GM12878 (cell line): ENCODE results near the gene CAB39L. TPM values are rescaled to one million over a fixed set of nuclear protein-coding genes. Genes with fewer than 3 reads are reported as not detected.

Experiments
- ATAC-seq: fragments of 200-7000 bp; cut with Tn5 transposase; 3 replicates; pipeline ENCODE4 v1.9.1; 2020; ENCODE audit warnings: mild to moderate bottlenecking, moderate library complexity
- BruUV-seq: library from RNA; stranded (reverse); fragments of 400-500 nt; replicated peaks from 2 replicates; lab custom pipeline; 2021; lab: Mats Ljungman, UMichigan
- CTCF ChIA-PET: fragments of 300-600 bp; sonication (Branson Sonifier 250); formaldehyde crosslinking; extraction: SDS; loops from one replicate; lab custom pipeline; 2021; ENCODE audit warnings: inconsistent platforms; lab: Yijun Ruan, JAX
- POLR2A ChIA-PET: fragments of 350-600 bp; formaldehyde crosslinking; extraction: SDS; loops from one replicate; lab custom pipeline; 2021; ENCODE audit warnings: inconsistent platforms; lab: Charles Lee
- RAD21 ChIA-PET: fragments of 300-600 bp; sonication (Branson Sonifier 250); formaldehyde crosslinking; loops from one replicate; lab custom pipeline; 2023; ENCODE audit warnings: antibody characterized with exemption; ENCODE audit not compliant: unreplicated experiment; lab: Charles Lee
- SMC1A ChIA-PET: fragments of 300-600 bp; sonication (Branson Sonifier 250); formaldehyde crosslinking; loops from one replicate; lab custom pipeline; 2023; ENCODE audit not compliant: unreplicated experiment, uncharacterized antibody; lab: Charles Lee
- DNase-seq: peaks from one replicate; pipeline ENCODE4 v3.0.0-alpha.2; 2011; ENCODE audit warnings: low read depth, low spot score
- FAIRE-seq: peaks from 3 replicates; lab custom pipeline; 2011; peaks lifted over from hg19 to GRCh38; lab: Jason Lieb, UNC
- H2AFZ ChIP-seq: 2 replicates; pipeline ENCODE4 v1.6.0; 2011; ENCODE audit warnings: low read depth, low read length, control low read depth; ENCODE audit not compliant: control insufficient read depth
- H3K27ac ChIP-seq: 2 replicates; pipeline ENCODE4 v1.5.1; 2011; ENCODE audit warnings: control low read depth; ENCODE audit not compliant: control insufficient read depth, insufficient read depth
- H3K27me3 ChIP-seq, 2 experiments: replicated peaks in 1 of 2; 2 replicates each; pipeline versions ENCODE4 v1.6.0 to v1.6.1; 2011; ENCODE audit warnings: low read length in 1 of 2; ENCODE audit not compliant: control insufficient read depth in 2 of 2, insufficient read depth in 2 of 2
- H3K36me3 ChIP-seq, 2 experiments: 2 replicates each; pipeline ENCODE4 v1.5.1; 2011; ENCODE audit warnings: low read length in 1 of 2; ENCODE audit not compliant: control insufficient read depth in 2 of 2, insufficient read depth in 2 of 2
- H3K4me1 ChIP-seq: 2 replicates; pipeline ENCODE4 v1.6.1; 2011; ENCODE audit warnings: mild to moderate bottlenecking, low read length, moderate library complexity, mixed read lengths; ENCODE audit not compliant: control insufficient read depth, insufficient read depth
- H3K4me2 ChIP-seq: 2 replicates; pipeline ENCODE4 v1.6.0; 2011; ENCODE audit warnings: control low read depth; ENCODE audit not compliant: control insufficient read depth, insufficient read depth
- H3K4me3 ChIP-seq: fragments of 200-600 bp; sonication (generic); 2 replicates; pipeline ENCODE4 v1.5.1; 2016
- H3K79me2 ChIP-seq: 2 replicates; pipeline ENCODE4 v1.6.0; 2011; ENCODE audit warnings: low read length; ENCODE audit not compliant: control insufficient read depth, insufficient read depth
- H3K9ac ChIP-seq: 2 replicates; pipeline ENCODE4 v1.8.0; 2011; ENCODE audit warnings: low read length, control low read depth, mixed read lengths; ENCODE audit not compliant: control insufficient read depth, insufficient read depth
- H3K9me3 ChIP-seq: replicated peaks from 3 replicates; pipeline ENCODE4 v1.5.1; 2011; ENCODE audit warnings: mild to moderate bottlenecking, low read length; ENCODE audit not compliant: control insufficient read depth, insufficient read depth
- H4K20me1 ChIP-seq: 2 replicates; pipeline ENCODE4 v1.6.0; 2011; ENCODE audit not compliant: control insufficient read depth, insufficient read depth
- BCL11A ChIP-seq: IDR thresholded peaks from 2 replicates; pipeline ENCODE4 v1.6.1; 2011; ENCODE audit warnings: low read depth, low read length
- BRCA1 ChIP-seq: IDR thresholded peaks from 2 replicates; pipeline ENCODE4 v1.6.1; 2011; ENCODE audit warnings: low read depth, low read length, improper control_type of control experiment
- EED ChIP-seq: sonication (generic); IDR thresholded peaks from 2 replicates; pipeline ENCODE4 v1.6.1; 2016; ENCODE audit warnings: antibody characterized with exemption, low read depth
- ETV6 ChIP-seq, 2 experiments: fragments of 450-650 bp in 1 of 2; IDR thresholded peaks in 1 of 2; conservative IDR thresholded peaks in 1 of 2; 2 replicates each; pipeline ENCODE4 v1.6.1; 2014; ENCODE audit warnings: antibody characterized with exemption in 1 of 2, borderline replicate concordance in 1 of 2, low read depth in 1 of 2, mild to moderate bottlenecking in 1 of 2, moderate library complexity in 1 of 2
- FOS ChIP-seq: IDR thresholded peaks from 3 replicates; pipeline ENCODE4 v1.6.1; 2011; ENCODE audit warnings: borderline replicate concordance; ENCODE audit not compliant: insufficient read length; ENCODE audit errors: extremely low read depth
- HCFC1 ChIP-seq: fragments of 150-350 bp; IDR thresholded peaks from 2 replicates; pipeline ENCODE4 v1.6.1; 2014; ENCODE audit warnings: low read length
- HDAC2 ChIP-seq: fragments of 200-600 bp; sonication (generic); IDR thresholded peaks from 2 replicates; pipeline ENCODE4 v1.6.1; 2017
- MEF2B ChIP-seq: fragments of 450-650 bp; IDR thresholded peaks from 2 replicates; pipeline ENCODE4 v1.6.1; 2018; ENCODE audit warnings: mild to moderate bottlenecking, moderate library complexity; ENCODE audit not compliant: partially characterized antibody, poor library complexity, severe bottlenecking
- MYB ChIP-seq: fragments of 150-350 bp; IDR thresholded peaks from 2 replicates; pipeline ENCODE4 v1.6.1; 2014; ENCODE audit warnings: mild to moderate bottlenecking, low read depth, low read length, borderline replicate concordance
- POLR2A ChIP-seq: IDR thresholded peaks from 2 replicates; pipeline ENCODE4 v1.6.1; 2011; ENCODE audit warnings: low read depth, mild to moderate bottlenecking, low read length
- POU2F2 ChIP-seq: IDR thresholded peaks from 3 replicates; pipeline ENCODE4 v1.6.1; 2011; ENCODE audit warnings: low read depth, mild to moderate bottlenecking, low read length, borderline replicate concordance
- PRDM15 ChIP-seq: fragments of 450-650 bp; formaldehyde crosslinking; IDR thresholded peaks from 2 replicates; pipeline ENCODE4 v1.4.0; 2020; ENCODE audit warnings: mild to moderate bottlenecking, moderate library complexity
- RAD21 ChIP-seq: IDR thresholded peaks from 2 replicates; pipeline ENCODE4 v1.6.1; 2011; ENCODE audit warnings: mild to moderate bottlenecking, low read depth, low read length, moderate library complexity; ENCODE audit not compliant: insufficient read depth
- RELA ChIP-seq: fragments of 450-650 bp; IDR thresholded peaks from 2 replicates; pipeline ENCODE4 v1.8.0; 2014; ENCODE audit warnings: borderline replicate concordance; ENCODE audit not compliant: partially characterized antibody
- SP1 ChIP-seq: IDR thresholded peaks from one replicate; pipeline ENCODE4 v1.6.1; 2011; ENCODE audit warnings: low read depth, low read length
- TAF1 ChIP-seq: IDR thresholded peaks from 2 replicates; pipeline ENCODE4 v1.6.1; 2011; ENCODE audit warnings: mild to moderate bottlenecking, low read depth, low read length, borderline replicate concordance
- TCF3 ChIP-seq: IDR thresholded peaks from 2 replicates; pipeline ENCODE4 v1.6.1; 2012; ENCODE audit warnings: low read depth, mild to moderate bottlenecking, low read length, borderline replicate concordance; ENCODE audit not compliant: insufficient read depth
- ZNF217 ChIP-seq: fragments of 450-650 bp; IDR thresholded peaks from 2 replicates; pipeline ENCODE4 v1.6.1; 2017; ENCODE audit warnings: antibody characterized with exemption, mild to moderate bottlenecking
- ZNF687 ChIP-seq: fragments of 450-650 bp; IDR thresholded peaks from 2 replicates; pipeline ENCODE4 v1.6.1; 2017; ENCODE audit warnings: mild to moderate bottlenecking, moderate library complexity
- WGBS: methylation state at CpG from one replicate; pipeline ENCODE4 v1.1.6; 2016; ENCODE audit warnings: low lambda C conversion rate; ENCODE audit not compliant: insufficient replicate concordance, insufficient coverage; ENCODE audit errors: missing lambda C conversion rate; 5-methylcytosine and 5-hydroxymethylcytosine counted together
- in situ Hi-C: fragments of 300-500 bp; cut with MboI; formaldehyde crosslinking; loops from 9 replicates; pipeline ENCODE4 v1.14.3; 2018; ENCODE audit warnings: mixed read lengths
- intact Hi-C: fragments of 100-400 bp; cut with micrococcal nuclease; formaldehyde crosslinking; loops from one replicate; pipeline ENCODE4 v1.14.2; 2022; ENCODE audit not compliant: unreplicated experiment
- polyA plus RNA-seq, 11 experiments: library from polyadenylated mRNA; depleted of rRNA in 4 of 11; unstranded in 6 of 11; stranded (reverse) in 5 of 11; fragments of >200 nt; fragmentation: Nextera tagmentation in 4 of 11; fragmentation: Illumina TruSeq in 1 of 11; extraction: Ambion mirVana in 4 of 11; extraction: Trizol in 1 of 11; gene quantifications; 1 replicate in 1 of 11; 2 replicates in 10 of 11; pipeline versions ENCODE4 v1.2.1 to v1.2.3, GENCODE V29; 2011 to 2016; ENCODE audit warnings: inconsistent platforms in 2 of 11, missing spikeins in 2 of 11, low read depth in 1 of 11
- total RNA-seq, 4 experiments: library from RNA; depleted of rRNA in 3 of 4; stranded (reverse); fragments of >200 nt in 3 of 4; fragmentation: Illumina TruSeq in 1 of 4; extraction: Trizol in 1 of 4; gene quantifications; 2 replicates each; pipeline versions ENCODE4 v1.2.1 to v1.2.3, GENCODE V29; 2013 to 2021

The CAB39L gene
- total and polyA plus RNA-seq, 10 of the 15 experiments (the other 5 are each of a cell fraction or from before 2014, with no cell fraction given): 0.88 to 3.0 (median 1.7) TPM

- Histone ChIP-seq H3K79me2 (no peaks in the 10 kb centered on the region), H3K9me3 (no peaks in the 10 kb centered on the region), H3K4me3 (no peak overlapping the region), H3K4me2 (no peak overlapping the region), H2AFZ (no peak overlapping the region), H3K27me3 (no peaks in the 10 kb centered on the region), H3K4me1 (no peaks in the 10 kb centered on the region), H4K20me1 (no peaks in the 10 kb centered on the region), H3K9ac (no peak overlapping the region), H3K36me3 (no peaks in the 10 kb centered on the region), H3K27ac (no peak overlapping the region)
- DNase-seq (no peak), ATAC-seq (no peak), FAIRE-seq (no peak)
- ChIA-PET CTCF (interaction anchor here (0.7 kb wide), 1 partner anchor 148 kb away, joined by 3 read pairs; no protein-coding TSS in a partner anchor), RAD21 (no interaction called here), SMC1A (interaction anchor here (0.6 kb wide), 1 partner anchor 9 kb away, joined by 3 read pairs; no protein-coding TSS in a partner anchor), POLR2A (no interaction called here)
- in situ Hi-C loops: no loop called here
- BruUV-seq: no TSS peak
- WGBS: 68% methylated on average over 5 of the region's 5 CpGs
- intact Hi-C loops: no loop called here
- no peak for TF ChIP-seq BRCA1
- no peak for TF ChIP-seq FOS
- TF ChIP-seq BCL11A: no peak
- no peak for TF ChIP-seq POLR2A
- TF ChIP-seq RAD21: no peak
- no peak for TF ChIP-seq HDAC2
- TF ChIP-seq TCF3: no peak
- no peak for TF ChIP-seq ETV6 (conservative IDR thresholded peaks at IDR 0.05 in 1 of 2, IDR thresholded peaks at IDR 0.05 in 1 of 2; ENCODE audit: borderline replicate concordance in 1 of 2, low read depth in 1 of 2)
- no peak for TF ChIP-seq ZNF687
- TF ChIP-seq RELA: no peak
- no peak for TF ChIP-seq ZNF217
- TF ChIP-seq POU2F2: no peak
- TF ChIP-seq PRDM15: no peak
- TF ChIP-seq HCFC1: no peak
- TF ChIP-seq SP1: no peak
- TF ChIP-seq MEF2B: no peak
- TF ChIP-seq TAF1: no peak
- TF ChIP-seq MYB: no peak
- TF ChIP-seq EED: no peak
Observed at GRCh38 chr13:49388091-49388635, 55.7 kb downstream of the CAB39L start.
